ENCODE measurements around the gene ANKRD10.

Gene ANKRD10

GRCh38 chr13:110944968-110945927 is 30.4 kb upstream of the ANKRD10 start:
- DNase-seq (ENCODE audit: low spot score), result no peak

- DNase-seq (ENCODE audit: low spot score), result peak; percentile 72
These were observed 29.5 kb upstream of the ANKRD10 start for GRCh38 chr13:110944121-110944967.

- DNase-seq (ENCODE audit: low spot score), result no peak
These were observed 27.5 kb upstream of the ANKRD10 start for GRCh38 chr13:110942248-110942981.

GRCh38 chr13:110938662-110939421 is 24.0 kb upstream of the ANKRD10 start:
- no peak for DNase-seq (ENCODE audit: low spot score)

GRCh38 chr13:110937511-110938285 is 22.8 kb upstream of the ANKRD10 start:
- DNase-seq (ENCODE audit: low spot score), result no peak

- DNase-seq (ENCODE audit: low spot score), result no peak
These were observed 21.6 kb upstream of the ANKRD10 start for GRCh38 chr13:110936519-110936918.

GRCh38 chr13:110932588-110932987 is 17.7 kb upstream of the ANKRD10 start:
- no peak for DNase-seq (ENCODE audit: low spot score)

- DNase-seq (ENCODE audit: low spot score), result no peak
These were observed 14.4 kb upstream of the ANKRD10 start for GRCh38 chr13:110929104-110929777.

- DNase-seq (ENCODE audit: low spot score), result no peak
These were observed 10.2 kb upstream of the ANKRD10 start for GRCh38 chr13:110925023-110925612.

- DNase-seq (ENCODE audit: low spot score), result no peak
These were observed 9.7 kb upstream of the ANKRD10 start for GRCh38 chr13:110924639-110924934.

GRCh38 chr13:110923777-110924638 is 9.1 kb upstream of the ANKRD10 start:
- DNase-seq (ENCODE audit: low spot score), result no peak

- no peak for DNase-seq (ENCODE audit: low spot score)
These were observed 8.2 kb upstream of the ANKRD10 start for GRCh38 chr13:110923086-110923485.

GRCh38 chr13:110922506-110922905 is 7.6 kb upstream of the ANKRD10 start:
- DNase-seq (ENCODE audit: low spot score), result no peak

- no peak for DNase-seq (ENCODE audit: low spot score)
These were observed 6.8 kb upstream of the ANKRD10 start for GRCh38 chr13:110921695-110922094.

- no peak for DNase-seq (ENCODE audit: low spot score)
These were observed 6.3 kb upstream of the ANKRD10 start for GRCh38 chr13:110921209-110921608.

GRCh38 chr13:110920038-110920437 is 5.2 kb upstream of the ANKRD10 start:
- DNase-seq (ENCODE audit: low spot score), result no peak

GRCh38 chr13:110916301-110917142 is 1.7 kb upstream of the ANKRD10 start:
- DNase-seq (ENCODE audit: low spot score), result peak; percentile 77

- DNase-seq (ENCODE audit: low spot score), result no peak
These were observed 971 bp upstream of the ANKRD10 start for GRCh38 chr13:110915874-110916206.

Data from GM03348 (cell line).